Measurements from ENCODE around the gene VEPH1.

Gene VEPH1

DNA sequence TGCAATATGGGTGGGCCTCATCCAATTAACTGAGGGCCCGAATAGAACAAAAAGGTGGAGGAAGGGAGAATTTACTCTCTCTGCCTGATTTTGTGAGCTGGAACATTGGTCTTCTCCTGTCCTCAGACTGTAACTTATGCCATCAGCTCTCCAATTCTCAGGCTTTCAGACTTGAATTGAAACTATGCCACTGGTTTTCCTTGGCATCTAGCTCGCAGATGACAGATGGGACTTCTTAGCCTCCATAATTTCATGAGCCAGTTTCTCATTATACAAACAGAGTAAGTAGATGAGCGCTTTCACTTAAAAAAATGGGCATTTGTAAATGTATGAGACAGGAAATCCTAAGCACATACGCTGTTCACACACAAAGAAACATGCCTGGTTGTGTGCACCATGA, 75.3 kb downstream of the VEPH1 start:
- DNase-seq (ENCODE audit: low spot score) = no peak

GRCh38 chr3:157423337-157423736, 79.9 kb downstream of the VEPH1 start:
- DNase-seq (ENCODE audit: low spot score) = no peak

DNA sequence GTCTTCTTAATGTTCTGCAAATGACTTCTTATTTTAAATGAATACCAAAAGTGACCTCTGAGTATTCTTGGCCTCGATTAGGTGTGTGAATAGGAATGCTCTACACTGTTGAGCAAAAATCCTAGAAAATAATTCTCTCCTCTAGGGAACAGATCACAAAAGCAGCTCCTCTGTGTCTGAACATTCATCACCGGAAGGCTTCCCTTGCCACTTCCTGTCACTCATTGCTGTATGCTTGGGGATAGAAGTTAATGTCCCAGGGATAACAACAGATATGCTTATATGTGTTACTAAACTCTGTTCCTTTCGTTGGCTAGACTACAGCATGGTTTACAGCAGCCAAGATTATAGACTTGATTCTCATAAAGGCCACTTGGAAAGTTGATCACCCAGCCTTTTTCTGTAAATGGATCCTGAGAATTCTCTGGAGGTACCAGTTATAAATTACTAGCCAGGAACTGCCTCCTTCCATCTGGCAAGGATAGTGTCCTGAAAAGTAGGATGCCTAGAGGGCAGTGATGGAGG, 82.5 kb downstream of the VEPH1 start:
- no peak for DNase-seq (ENCODE audit: low spot score)

DNA sequence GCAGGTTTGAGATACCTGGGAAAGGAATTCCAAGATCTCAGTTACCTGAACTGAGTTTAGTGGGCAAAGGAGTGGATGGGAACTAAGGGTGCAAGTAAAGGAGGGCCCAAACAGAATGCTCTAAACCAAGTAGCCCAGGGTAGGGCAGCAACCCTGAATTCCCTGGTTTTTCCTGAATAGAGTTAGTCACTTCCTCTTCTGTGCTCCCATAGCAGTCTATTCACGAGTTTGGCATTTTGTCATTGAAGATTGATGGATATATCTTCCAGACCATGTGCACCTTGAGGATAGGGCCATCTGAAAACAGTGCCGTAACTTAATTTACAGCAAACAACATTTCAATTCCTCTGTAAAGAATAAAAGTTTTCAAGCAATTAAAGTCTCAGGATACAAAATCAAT, 85.1 kb downstream of the VEPH1 start:
- no peak for DNase-seq (ENCODE audit: low spot score)

DNA sequence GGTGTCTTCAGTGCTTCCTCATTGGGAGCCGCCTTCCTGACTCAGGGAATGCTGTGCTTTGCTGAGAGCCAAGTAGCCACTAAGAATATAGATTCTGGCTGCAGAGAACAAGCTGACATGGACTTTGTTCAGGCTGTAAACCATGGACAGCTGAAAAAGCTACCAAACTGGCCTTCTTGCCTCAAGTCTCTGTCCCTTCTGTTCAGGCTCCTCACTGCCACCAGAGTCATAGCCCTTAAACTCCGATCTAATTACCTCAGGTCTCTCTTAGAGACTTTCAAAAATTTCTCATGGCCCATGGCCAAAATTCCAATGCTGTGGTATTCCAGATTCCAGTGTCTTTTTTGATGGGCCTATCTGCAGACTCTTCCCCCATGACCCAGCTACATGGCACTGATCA, 86.0 kb downstream of the VEPH1 start:
- no peak for DNase-seq (ENCODE audit: low spot score)

GRCh38 chr3:157416347-157417087, 86.7 kb downstream of the VEPH1 start:
- no peak for DNase-seq (ENCODE audit: low spot score)

DNA sequence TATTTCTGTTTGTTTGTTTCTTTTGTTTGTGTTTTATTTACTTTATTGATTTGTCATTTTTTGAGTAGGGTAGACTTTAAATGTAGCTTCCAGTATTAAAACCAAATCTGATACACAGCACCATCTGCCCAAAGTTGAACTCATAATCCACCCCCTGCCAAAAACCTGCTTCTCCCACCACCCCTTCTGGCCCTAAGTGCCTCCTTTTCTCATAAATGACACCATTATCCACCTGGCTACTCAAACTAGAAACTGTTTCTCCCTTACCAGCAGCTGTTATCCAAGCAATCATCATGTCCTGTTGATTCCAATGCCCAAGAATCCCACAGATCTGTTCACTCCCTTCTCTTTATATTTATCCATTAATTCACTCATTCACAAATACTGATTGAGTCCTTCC, 88.4 kb downstream of the VEPH1 start:
- no peak for DNase-seq (ENCODE audit: low spot score)

GRCh38 chr3:157412323-157412855, 90.8 kb downstream of the VEPH1 start:
- DNase-seq (ENCODE audit: low spot score) = no peak

GRCh38 chr3:157410945-157411344, 92.3 kb downstream of the VEPH1 start:
- DNase-seq (ENCODE audit: low spot score) = no peak

DNA sequence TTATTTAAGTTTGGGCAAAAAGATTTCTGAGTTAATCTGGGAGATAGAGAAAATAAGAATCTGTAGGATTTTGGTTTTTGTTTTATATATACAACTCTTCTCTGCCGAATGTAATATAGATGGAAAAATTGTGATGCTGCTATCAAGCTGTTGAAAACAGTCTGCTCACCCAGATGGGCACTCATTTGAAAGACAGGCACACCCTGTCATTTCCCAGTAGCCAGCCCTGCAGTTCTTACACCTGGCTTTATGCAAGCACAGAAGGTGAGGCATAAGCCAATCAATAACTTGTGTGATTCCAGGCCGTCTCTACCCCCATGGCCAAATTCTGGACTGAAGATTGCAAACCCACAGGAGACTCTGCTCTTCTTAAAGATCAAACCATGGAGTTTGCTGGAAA, 93.7 kb downstream of the VEPH1 start:
- no peak for DNase-seq (ENCODE audit: low spot score)

- DNase-seq (ENCODE audit: low spot score) = no peak
These were observed 94.6 kb downstream of the VEPH1 start for GRCh38 chr3:157408499-157409149.

DNA sequence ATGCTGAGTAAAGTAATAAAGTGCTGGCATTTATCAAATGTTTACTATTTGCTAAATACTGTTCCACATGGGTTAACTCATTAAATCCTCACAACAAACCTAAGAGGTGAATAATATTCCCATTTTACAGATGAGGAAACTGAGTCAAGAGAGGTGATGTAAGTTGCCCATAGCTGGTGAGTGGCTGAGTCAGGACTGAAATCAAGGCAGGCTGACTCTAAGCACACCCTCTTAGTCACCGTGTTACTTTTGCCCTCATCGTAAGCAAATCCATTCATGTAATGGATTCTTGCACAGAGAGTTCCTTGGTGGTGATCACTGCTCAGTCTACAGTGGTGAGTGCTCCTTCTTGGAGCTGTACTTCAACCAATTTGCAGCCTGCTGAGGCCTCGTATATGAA, 95.4 kb downstream of the VEPH1 start:
- no peak for DNase-seq (ENCODE audit: low spot score)

DNA sequence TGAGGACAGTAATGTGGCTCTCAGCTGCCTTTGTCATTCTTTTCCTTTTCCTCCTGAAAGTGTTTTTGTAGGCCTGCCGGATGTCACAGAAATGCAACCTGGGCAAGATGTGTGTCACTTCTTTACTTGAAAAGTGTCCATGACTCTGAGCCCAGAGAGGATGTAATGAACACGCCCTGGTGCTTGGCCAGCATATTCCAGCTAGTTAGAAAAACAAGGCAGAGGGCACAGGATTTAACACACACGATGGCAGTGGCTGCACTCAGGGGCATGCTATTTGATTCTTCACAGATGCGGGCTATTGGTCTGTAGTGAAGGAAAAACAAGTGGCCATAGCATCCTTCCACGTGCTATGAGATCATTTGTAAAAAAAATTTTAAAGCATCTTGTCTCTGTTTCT, 96.8 kb downstream of the VEPH1 start:
- no peak for DNase-seq (ENCODE audit: low spot score)

GRCh38 chr3:157405457-157405856, 97.8 kb downstream of the VEPH1 start:
- no peak for DNase-seq (ENCODE audit: low spot score)

DNA sequence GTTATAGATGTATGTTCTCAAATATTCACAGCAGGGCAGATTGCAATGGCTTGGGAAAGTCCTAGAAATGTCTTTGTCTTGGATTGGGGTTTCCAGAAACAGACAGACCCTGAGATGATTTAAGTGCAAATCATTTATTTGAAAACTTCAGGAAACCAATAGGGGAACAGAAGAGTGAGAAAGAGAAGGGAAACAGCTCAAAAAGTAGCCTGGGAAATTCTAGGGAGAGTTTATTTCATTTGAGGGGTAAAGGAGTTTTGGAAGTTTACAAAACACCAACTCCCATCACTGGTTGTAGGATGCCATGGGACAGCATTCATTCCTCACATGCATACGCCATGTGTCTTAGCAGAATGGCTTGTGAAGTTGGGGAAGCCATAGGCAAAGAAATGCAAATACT, 98.8 kb downstream of the VEPH1 start:
- DNase-seq (ENCODE audit: low spot score) = no peak

DNA sequence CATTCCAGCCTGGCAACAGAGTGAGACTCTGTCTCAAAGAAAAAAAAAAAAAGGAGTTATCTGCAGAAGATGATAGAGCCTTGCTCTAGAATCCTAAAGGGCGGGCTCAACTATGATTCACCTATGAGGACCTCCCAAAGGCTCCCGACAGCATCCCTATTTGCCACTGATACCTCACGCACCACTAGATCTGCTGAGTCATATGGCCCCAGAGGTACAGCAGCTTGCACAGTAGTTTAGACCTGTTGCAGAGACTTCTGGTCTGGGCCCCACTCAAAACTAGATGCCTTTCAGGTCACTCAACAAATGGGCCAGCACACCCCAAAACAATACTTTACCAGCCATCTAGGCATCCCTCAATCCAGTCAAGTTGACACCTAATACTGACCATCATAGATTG, 104.6 kb downstream of the VEPH1 start:
- no peak for DNase-seq (ENCODE audit: low spot score)

GRCh38 chr3:157394411-157394810, 108.8 kb downstream of the VEPH1 start:
- DNase-seq (ENCODE audit: low spot score) = no peak

GRCh38 chr3:157393113-157393512, 110.1 kb downstream of the VEPH1 start:
- no peak for DNase-seq (ENCODE audit: low spot score)

GRCh38 chr3:157392104-157392503, 111.1 kb downstream of the VEPH1 start:
- DNase-seq (ENCODE audit: low spot score) = no peak

DNA sequence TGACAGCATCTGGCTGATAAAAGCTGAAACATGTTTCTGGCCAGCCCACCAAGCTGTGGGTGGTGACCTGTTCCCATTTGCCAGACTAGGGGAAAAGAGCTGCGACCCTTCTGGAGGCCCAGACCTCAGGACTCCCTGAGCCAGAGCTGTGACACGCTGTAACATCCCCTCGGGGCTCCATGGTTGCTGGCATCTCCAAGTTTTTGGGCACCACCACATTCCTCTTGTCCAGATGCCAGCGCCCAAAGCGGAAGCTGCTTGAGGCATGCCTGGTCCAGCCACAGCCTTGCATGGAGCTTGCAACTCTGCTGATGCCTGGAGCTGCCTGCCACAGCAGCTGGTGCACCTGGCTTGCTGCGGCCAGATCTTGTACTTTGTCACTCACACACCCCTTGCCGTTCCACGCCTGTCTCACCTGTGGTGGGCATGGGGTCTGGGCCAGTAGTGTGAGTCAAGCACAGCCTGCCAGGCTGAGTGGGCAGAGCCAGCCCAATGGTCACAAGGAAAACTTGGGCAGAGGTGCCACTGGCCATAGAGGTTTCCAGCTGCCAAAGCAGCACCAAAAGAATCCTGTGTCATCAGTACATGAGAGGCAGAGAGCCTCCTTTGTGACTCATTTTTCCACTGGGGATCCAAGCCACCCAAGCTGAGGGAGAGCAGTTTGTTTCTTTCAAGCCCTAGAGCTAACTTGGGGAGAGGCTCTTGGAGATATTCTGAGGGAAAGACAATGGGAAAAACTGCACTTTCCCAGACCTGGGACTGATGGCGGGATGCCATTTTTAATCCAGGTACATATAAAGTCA, 112.3 kb downstream of the VEPH1 start:
- DNase-seq (ENCODE audit: low spot score) = no peak

DNA sequence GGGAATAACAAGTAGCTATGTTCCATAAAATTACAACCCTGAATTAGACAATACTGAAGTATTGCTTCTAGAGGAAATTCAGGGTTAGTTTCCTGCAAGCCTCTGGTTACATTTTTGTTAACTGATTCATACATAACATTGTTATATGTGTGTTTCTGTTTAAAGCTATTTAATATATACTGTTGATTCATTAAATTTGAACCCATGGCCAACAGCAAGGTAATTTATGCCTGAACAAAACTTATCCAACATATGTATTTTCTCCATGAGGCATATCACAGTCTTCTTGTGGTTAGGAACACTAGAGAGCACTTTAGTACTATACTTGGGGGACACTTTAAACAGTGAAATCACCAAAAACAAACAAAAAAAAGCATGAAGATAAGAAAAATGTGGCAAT, 114.2 kb downstream of the VEPH1 start:
- DNase-seq (ENCODE audit: low spot score) = no peak

GRCh38 chr3:157387708-157388435, 115.3 kb downstream of the VEPH1 start:
- no peak for DNase-seq (ENCODE audit: low spot score)
